HG03097 (cell line): Measurements from ENCODE around the gene SCD5.

Experiments
- ATAC-seq: cut with Tn5 transposase; IDR thresholded peaks from one replicate; pipeline ENCODE4 v1.9.1; 2021; ENCODE audit not compliant: unreplicated experiment, low FRiP score

SCD5 gene

GRCh38 chr4:82606622-82607021, 192.0 kb downstream of the SCD5 start:
- no peak for ATAC-seq

DNA sequence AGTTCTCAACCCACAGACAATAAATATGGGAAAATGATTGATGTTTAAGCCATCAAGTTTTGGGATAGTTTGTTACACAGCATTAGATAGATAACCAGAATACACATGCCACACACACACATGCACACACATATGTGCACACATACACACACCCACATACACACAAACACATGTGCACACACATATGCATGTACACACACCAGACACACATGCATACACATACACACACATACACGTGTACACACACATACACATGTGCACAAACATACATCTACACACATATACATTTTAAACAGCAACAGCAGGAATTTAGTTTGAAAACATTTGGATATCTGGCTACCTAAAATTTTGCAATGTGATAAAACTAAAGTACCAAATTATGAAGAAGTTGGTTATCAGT, 194.1 kb downstream of the SCD5 start:
- ATAC-seq, result no peak

DNA sequence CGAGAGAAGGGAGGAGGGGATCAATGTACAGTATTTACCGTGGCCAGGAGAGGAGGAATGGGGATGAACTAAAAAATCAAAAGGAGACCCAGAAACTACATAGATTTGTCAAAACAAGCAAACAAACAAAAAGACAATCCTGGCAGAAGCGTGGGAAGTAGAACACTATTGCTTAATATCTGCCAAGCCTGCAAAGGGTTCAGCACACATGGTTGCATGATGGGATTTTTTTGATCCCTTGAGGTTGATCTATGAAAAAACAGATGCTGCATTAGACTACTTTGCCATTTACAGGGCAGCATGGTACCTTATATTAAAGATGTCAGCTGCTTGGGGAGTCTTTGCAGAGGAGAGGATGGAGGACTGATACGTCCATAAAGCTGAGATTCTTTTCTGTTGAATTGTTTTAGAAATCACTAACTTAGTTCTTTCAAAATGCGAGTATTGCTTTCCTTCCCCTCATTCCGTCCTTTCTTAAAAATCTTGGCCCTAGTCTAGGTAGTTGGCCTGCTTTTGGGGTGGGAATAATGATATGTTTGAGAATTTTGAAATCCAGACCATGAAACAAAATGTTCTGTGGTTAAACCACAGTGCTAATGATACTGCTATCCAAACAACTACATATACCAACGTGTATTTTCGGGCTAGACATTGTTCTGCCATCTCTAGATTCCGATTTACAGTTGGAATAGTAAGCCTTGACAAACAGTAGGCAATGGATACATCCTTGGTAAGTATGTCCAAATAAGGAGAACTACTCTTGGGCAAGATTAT, 197.2 kb downstream of the SCD5 start:
- no peak for ATAC-seq

GRCh38 chr4:82599336-82599735, 199.3 kb downstream of the SCD5 start:
- no peak for ATAC-seq

- no peak for ATAC-seq
These were observed 204.1 kb downstream of the SCD5 start for GRCh38 chr4:82594456-82594855.

GRCh38 chr4:82593411-82593810, 205.2 kb downstream of the SCD5 start:
- ATAC-seq, result no peak

DNA sequence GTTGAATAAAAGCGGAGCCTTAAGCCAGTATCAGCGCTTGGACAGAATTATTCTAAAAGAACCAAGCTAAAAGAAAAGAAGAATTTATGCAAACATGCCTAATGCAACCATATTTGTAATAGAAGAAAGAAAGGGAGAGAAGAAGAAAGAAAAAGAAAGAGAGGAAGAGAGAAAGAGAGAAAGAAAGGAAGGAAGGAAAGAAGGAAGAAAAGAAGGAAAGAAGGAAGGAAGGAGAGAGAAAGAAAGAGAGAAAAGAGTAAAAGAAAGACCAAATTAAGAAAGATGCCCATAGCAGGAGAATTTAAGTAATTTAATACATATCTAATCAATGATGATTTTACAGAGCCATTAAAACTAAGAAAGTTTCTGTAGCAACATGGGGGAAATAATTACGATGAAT, 206.0 kb downstream of the SCD5 start:
- no peak for ATAC-seq

GRCh38 chr4:82591592-82591991, 207.0 kb downstream of the SCD5 start:
- no peak for ATAC-seq

DNA sequence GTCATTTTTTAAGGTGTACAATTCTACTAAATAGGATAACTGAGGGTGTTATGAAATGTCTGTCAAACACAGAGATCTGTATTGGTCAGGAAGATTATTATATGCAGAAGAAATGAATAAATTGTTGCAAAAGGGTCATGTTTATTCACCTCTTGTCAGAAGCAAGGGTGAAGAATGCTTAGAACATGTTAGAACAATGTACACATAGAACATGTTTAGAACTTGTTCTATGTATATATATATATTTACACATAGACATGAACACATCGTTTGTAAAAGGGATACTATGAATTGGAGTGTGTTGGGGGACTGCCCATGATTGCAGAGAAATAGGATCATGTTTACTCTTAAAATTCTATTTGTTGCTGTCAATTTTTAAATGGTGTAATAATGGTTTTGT, 208.8 kb downstream of the SCD5 start:
- no peak for ATAC-seq

- ATAC-seq, result no peak
These were observed 209.8 kb downstream of the SCD5 start for GRCh38 chr4:82588771-82589270.

GRCh38 chr4:82587826-82588540, 210.6 kb downstream of the SCD5 start:
- ATAC-seq, result no peak

GRCh38 chr4:82585690-82586435, 212.7 kb downstream of the SCD5 start:
- ATAC-seq, result no peak

DNA sequence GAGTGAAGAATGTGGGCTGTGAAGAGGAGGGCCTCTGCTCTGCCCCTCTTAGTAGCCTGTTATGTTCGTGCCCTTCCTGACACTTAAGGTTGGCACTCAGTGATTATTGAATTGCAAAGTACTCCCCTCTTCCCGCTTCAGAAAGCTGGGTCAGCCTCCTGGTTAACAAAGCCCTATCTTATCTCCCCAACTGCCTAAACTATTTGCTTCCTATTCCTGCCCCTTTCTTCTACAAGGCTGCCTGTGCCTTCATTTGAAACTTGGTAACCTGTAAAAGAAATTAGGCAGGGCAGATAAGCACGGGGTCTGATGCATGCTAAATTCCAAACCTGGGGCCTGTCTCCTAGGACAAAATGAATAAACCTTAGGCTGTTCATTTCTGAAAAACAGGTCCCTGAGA, 213.7 kb downstream of the SCD5 start:
- no peak for ATAC-seq

DNA sequence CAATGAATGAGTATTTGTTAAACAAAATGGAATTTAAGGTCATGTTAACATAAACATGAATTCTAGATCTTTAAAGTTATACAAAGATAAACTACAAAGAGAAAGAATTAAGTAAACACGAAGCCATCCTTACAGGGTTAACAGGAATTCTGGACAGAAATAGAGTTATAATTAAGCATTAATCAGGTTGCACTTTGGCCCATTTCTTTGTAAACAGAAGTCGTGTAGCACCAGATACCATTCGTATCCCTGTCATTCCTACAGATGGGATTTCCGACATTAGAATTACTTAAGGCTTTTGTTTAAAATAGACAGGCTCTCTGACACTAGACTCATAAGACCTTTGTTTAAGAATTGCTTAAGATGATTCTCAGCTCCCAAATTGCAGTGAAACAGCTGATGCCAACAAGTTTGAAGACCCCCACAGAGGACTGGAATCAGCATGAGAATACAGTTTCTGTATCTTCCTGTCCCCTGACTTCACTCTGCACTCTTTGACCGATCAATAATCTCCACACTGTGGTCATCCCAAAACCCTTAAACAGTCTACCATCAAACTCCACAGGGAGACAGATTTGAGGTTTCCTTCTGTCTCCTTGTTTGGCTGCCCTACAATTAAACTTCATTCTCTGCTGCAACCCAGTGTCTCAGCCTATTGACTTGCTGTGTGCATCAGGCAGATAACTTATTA, 214.6 kb downstream of the SCD5 start:
- no peak for ATAC-seq

GRCh38 chr4:82579932-82580331, 218.7 kb downstream of the SCD5 start:
- ATAC-seq, result no peak
